AG09319 (cell line): ENCODE results near the gene PAM.

Experiments
- DNase-seq: peaks from one replicate; pipeline ENCODE4 v3.0.0-alpha.2; 2010; ENCODE audit warnings: low read depth; ENCODE audit errors: extremely low read depth
- CTCF ChIP-seq: IDR thresholded peaks from 2 replicates; pipeline ENCODE4 v1.5.1; 2011; ENCODE audit warnings: low read depth, mild to moderate bottlenecking, inconsistent platforms, low read length, moderate library complexity

The PAM gene

DNA sequence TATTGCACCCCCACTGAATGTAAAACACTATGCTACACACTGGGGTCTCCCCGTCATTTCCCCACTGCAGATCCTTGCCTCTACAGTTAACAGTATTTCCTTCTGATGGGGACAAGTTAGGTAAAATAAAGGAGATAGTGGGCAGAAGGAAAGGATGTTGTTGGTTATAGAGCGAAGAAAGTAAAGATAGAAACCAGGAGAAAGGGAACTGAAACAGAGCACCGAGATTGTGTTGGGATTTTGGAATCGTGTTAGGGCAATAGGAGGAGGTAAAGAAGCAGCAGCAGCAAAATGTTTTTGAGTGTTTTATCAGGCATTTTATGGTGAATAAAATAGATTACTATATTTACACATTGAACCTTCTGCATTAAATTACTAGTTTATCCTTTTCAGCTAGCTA is 60.0 kb downstream of the PAM start:
- TF ChIP-seq CTCF = no peak

DNA sequence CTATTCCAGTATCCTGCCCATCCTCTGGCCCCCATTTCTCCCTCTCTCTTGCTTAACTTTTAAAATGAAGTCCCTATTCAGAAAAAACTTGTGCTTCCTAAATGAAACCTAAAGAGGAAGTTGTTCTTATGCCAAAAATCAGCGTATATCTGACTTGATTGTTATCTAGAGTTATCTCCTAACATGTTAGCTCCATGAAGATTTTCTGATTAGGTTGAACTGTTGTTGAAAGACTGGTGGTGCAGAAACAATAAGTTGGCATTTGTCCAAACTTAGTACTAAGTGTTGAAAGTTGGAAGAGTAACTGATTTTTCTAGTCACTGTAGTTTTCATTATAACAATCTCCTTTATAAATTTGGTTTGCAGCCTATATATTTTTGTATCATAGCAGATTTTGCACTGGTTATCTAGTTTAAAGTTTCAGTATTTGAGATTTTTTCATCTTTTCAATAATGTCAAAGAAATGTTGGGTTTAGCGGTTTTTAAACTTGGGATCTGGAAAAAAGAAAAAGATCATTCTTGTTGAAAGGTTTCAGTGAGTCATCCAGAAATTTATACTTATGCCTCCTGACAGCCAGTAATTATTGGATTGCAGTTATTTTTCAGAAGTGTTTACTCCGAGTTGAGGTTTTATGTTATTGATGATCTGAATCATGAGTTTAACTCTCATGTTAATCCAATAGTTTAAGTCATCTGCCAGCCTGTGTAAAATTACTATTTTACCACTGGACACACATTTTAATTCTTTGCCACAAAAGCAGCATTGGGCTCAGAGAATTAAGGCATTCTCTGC is 60.6 kb downstream of the PAM start:
- TF ChIP-seq CTCF = no peak
- no peak for DNase-seq

More for the DNA sequence above, 60.0 kb downstream of the PAM start:
- no peak for DNase-seq

GRCh38 chr5:102818345-102818744 is 63.2 kb downstream of the PAM start:
- DNase-seq = no peak
- TF ChIP-seq CTCF = no peak

DNA sequence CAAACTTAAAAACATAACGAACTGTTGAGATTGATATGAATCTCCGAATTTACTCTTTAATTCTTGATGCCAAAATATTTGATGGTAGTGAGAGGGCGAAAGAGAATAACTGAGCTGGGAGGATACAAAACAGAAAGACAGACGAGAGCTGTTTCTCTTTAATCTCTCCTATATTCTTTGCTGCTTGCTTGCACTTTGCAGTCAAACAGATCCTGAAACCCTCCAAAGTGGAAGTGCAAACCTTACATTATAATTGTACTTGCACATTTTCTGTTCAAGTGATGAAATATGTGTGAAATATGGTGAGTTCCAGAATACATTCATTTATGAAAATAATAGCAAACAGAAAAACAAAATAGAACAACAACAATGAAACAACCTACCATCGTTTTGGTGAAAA is 63.8 kb downstream of the PAM start:
- TF ChIP-seq CTCF = no peak

DNA sequence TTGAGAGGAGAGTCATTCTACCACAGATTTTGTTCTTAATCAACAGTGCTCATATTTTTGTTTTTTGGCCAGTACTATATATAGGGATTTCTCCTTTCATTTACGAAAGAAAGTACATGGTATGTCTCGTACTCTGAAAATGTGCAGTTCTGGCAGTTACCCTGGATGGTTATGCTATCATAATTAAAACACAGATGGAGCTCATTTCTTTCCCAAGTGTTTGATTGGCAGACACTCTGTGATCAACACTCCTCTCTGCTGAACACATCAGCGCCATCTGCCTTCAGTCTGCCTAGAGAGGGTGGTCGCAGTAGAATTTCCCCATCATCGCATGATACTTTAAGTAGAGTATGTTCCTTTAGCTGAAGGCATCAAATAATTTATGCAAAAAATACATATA is 64.5 kb downstream of the PAM start:
- TF ChIP-seq CTCF = no peak
- no peak for DNase-seq

More for the DNA sequence above, 63.8 kb downstream of the PAM start:
- no peak for DNase-seq

GRCh38 chr5:102823441-102823874 is 68.4 kb downstream of the PAM start:
- TF ChIP-seq CTCF = no peak
- DNase-seq = peak; percentile 36

- TF ChIP-seq CTCF = no peak
- DNase-seq = no peak
Measured at GRCh38 chr5:102826629-102827028, 71.5 kb downstream of the PAM start.
